Upper lobe of left lung (tissue), 4 donors: ENCODE measurements around the gene CRYGS.

ENCODE experiments used
- EP300 ChIP-seq, 4 donors: sonication (generic); formaldehyde crosslinking; IDR thresholded peaks; one replicate each; pipeline ENCODE4 v1.5.1; 2017; ENCODE audit warnings: antibody characterized with exemption in 4 of 4, control low read depth in 2 of 4
- POLR2A ChIP-seq, 4 donors: fragments of 450-650 bp; IDR thresholded peaks; one replicate each; pipeline ENCODE4 v1.5.1; 2016 to 2017; ENCODE audit warnings: antibody characterized with exemption in 4 of 4, mild to moderate bottlenecking in 2 of 4
- TF ChIP-seq, protein P1 (sequence below), 6 experiments: fragments of 450-650 bp in 4 of 6; fragments of 200-600 bp in 2 of 6; sonication (generic) in 2 of 6; IDR thresholded peaks; one replicate each; pipeline ENCODE4 v1.5.1; 2016 to 2019; ENCODE audit warnings: antibody characterized with exemption in 6 of 6

DNA sequence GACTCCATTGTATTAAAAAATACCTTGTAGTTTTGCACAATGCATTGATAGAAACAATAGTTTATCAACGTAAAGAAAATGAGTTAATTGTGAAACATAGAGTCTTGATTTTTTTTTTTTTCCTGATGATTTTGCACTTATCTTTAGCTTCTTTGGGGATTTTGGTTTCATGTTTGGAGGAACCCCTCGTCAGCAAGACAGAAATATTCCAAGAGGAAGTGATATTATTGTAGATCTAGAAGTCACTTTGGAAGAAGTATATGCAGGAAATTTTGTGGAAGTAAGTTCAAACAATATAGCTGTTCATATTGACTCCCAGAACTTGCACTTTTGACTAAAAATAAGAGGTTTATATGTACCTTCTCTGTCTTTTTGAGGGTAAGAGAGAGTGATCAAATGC lies 33.3 kb upstream of the CRYGS start:
- no peak for TF ChIP-seq EP300 (IDR thresholded peaks at IDR 0.05)
- TF ChIP-seq, protein P1, sequence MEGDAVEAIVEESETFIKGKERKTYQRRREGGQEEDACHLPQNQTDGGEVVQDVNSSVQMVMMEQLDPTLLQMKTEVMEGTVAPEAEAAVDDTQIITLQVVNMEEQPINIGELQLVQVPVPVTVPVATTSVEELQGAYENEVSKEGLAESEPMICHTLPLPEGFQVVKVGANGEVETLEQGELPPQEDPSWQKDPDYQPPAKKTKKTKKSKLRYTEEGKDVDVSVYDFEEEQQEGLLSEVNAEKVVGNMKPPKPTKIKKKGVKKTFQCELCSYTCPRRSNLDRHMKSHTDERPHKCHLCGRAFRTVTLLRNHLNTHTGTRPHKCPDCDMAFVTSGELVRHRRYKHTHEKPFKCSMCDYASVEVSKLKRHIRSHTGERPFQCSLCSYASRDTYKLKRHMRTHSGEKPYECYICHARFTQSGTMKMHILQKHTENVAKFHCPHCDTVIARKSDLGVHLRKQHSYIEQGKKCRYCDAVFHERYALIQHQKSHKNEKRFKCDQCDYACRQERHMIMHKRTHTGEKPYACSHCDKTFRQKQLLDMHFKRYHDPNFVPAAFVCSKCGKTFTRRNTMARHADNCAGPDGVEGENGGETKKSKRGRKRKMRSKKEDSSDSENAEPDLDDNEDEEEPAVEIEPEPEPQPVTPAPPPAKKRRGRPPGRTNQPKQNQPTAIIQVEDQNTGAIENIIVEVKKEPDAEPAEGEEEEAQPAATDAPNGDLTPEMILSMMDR (IDR thresholded peaks at IDR 0.05), result no peak
- TF ChIP-seq POLR2A (IDR thresholded peaks at IDR 0.05), result no peak
